Peyer's patch (tissue), 4 donors: ENCODE results near the gene PRPF4. TPM values are rescaled to one million over a fixed set of nuclear protein-coding genes. Genes with fewer than 3 reads are reported as not detected.
"Not testable (repeated sequence)": the region's sequence is repeated elsewhere in the genome, so short reads cannot be mapped to it uniquely, and the experiment has no call there.

Experiments used
- DNase-seq, 3 donors: peaks; one replicate each; pipeline ENCODE4 v3.0.0-alpha.2; 2017 to 2019
- H3K27ac ChIP-seq, 4 donors: fragments of 200-600 bp; sonication (generic); one replicate each; pipeline ENCODE4 v1.5.1; 2016 to 2019
- H3K27me3 ChIP-seq, 2 donors: fragments of 200-600 bp; sonication (generic); one replicate each; pipeline ENCODE4 v1.5.1; 2019
- H3K36me3 ChIP-seq, 3 donors: fragments of 200-600 bp; sonication (generic); one replicate each; pipeline ENCODE4 v1.5.1; 2016 to 2019
- H3K4me1 ChIP-seq, 4 donors: fragments of 200-600 bp; sonication (generic); one replicate each; pipeline ENCODE4 v1.5.1; 2016 to 2019
- H3K4me3 ChIP-seq, 4 donors: fragments of 200-600 bp; sonication (generic); 1 replicate in 3 of 4; 2 replicates in 1 of 4; pipeline ENCODE4 v1.5.1; 2016 to 2019; ENCODE audit warnings: mild to moderate bottlenecking in 1 of 4
- H3K9me3 ChIP-seq, 4 donors: fragments of 200-600 bp; sonication (generic); one replicate each; pipeline ENCODE4 v1.5.1; 2016 to 2019; ENCODE audit warnings: mild to moderate bottlenecking in 1 of 4
- CTCF ChIP-seq, 6 experiments: fragments of 450-650 bp in 4 of 6; fragments of 200-600 bp in 2 of 6; sonication (generic) in 1 of 6; IDR thresholded peaks; one replicate each; pipeline ENCODE4 v1.5.1; 2017 to 2019; ENCODE audit warnings: antibody characterized with exemption in 6 of 6, mild to moderate bottlenecking in 3 of 6, moderate library complexity in 1 of 6
- POLR2A ChIP-seq, 2 donors: fragments of 450-650 bp; IDR thresholded peaks; one replicate each; pipeline ENCODE4 v1.5.1; 2017; ENCODE audit warnings: antibody characterized with exemption in 2 of 2, mild to moderate bottlenecking in 2 of 2, moderate library complexity in 2 of 2
- total RNA-seq, 4 donors: library from RNA; depleted of rRNA; stranded (reverse); fragments of >200 nt; gene quantifications; one replicate each; pipeline ENCODE4 v1.1.0, GENCODE V29; 2016

Gene PRPF4
- total RNA-seq, 4 donors from 2014 or later, result 11.4 to 33.0 (median 19.5) TPM

GRCh38 chr9:113246928-113247327, 28.5 kb upstream of the PRPF4 start:
- DNase-seq, result no peak
- Histone ChIP-seq H3K27me3 (no peaks in the 10 kb centered on the region), H3K4me1 (no peaks in the 10 kb centered on the region), H3K9me3 (no peaks in the 10 kb centered on the region), H3K4me3 (no peak overlapping the region), H3K36me3 (no peaks in the 10 kb centered on the region), H3K27ac (no peak overlapping the region)
- TF ChIP-seq POLR2A (IDR thresholded peaks at IDR 0.05) (no peak), CTCF (IDR thresholded peaks at IDR 0.05) (no peak)

GRCh38 chr9:113247640-113248039, 27.8 kb upstream of the PRPF4 start:
- Histone ChIP-seq H3K4me1 (no peaks in the 10 kb centered on the region), H3K36me3 (no peaks in the 10 kb centered on the region)

GRCh38 chr9:113249661-113250060, 25.8 kb upstream of the PRPF4 start:
- not testable (repeated sequence) for H3K27me3 ChIP-seq, DNase-seq, H3K4me3 ChIP-seq, H3K36me3 ChIP-seq, H3K4me1 ChIP-seq, H3K9me3 ChIP-seq, H3K27ac ChIP-seq

More at GRCh38 chr9:113247640-113248039, 27.8 kb upstream of the PRPF4 start:
- no peaks in the 10 kb centered on the region for H3K27me3 ChIP-seq
- no peaks in the 10 kb centered on the region for H3K9me3 ChIP-seq
- no peak overlapping the region for H3K4me3 ChIP-seq
- no peak for DNase-seq
- TF ChIP-seq CTCF (IDR thresholded peaks at IDR 0.05) (no peak), POLR2A (IDR thresholded peaks at IDR 0.05) (no peak)
- H3K27ac ChIP-seq, result no peak overlapping the region

- TF ChIP-seq POLR2A (IDR thresholded peaks at IDR 0.05) (no peak), CTCF (IDR thresholded peaks at IDR 0.05) (no peak)
- Histone ChIP-seq H3K27me3 (no peaks in the 10 kb centered on the region), H3K27ac (no peak overlapping the region), H3K4me3 (no peak overlapping the region), H3K36me3 (no peaks in the 10 kb centered on the region), H3K9me3 (no peaks in the 10 kb centered on the region), H3K4me1 (no peaks in the 10 kb centered on the region)
- DNase-seq, result no peak
Observed at GRCh38 chr9:113250807-113251206, 24.7 kb upstream of the PRPF4 start.

GRCh38 chr9:113254991-113255390, 20.5 kb upstream of the PRPF4 start:
- no peak for TF ChIP-seq CTCF (IDR thresholded peaks at IDR 0.05)
- TF ChIP-seq POLR2A (IDR thresholded peaks at IDR 0.05), result no peak
- Histone ChIP-seq H3K27ac (no peak overlapping the region), H3K36me3 (peaks cover 0 to 32% (median 0%) of the 10 kb centered on the region in 3 donors), H3K4me1 (no peaks in the 10 kb centered on the region), H3K4me3 (no peak overlapping the region), H3K9me3 (no peaks in the 10 kb centered on the region), H3K27me3 (no peaks in the 10 kb centered on the region)
- DNase-seq, result no peak

- Histone ChIP-seq H3K27ac (no peak overlapping the region), H3K27me3 (no peaks in the 10 kb centered on the region), H3K36me3 (peaks cover 0 to 36% (median 0%) of the 10 kb centered on the region in 3 donors), H3K4me1 (no peaks in the 10 kb centered on the region), H3K9me3 (no peaks in the 10 kb centered on the region), H3K4me3 (no peak overlapping the region)
- no peak for DNase-seq
- TF ChIP-seq POLR2A (IDR thresholded peaks at IDR 0.05) (no peak), CTCF (IDR thresholded peaks at IDR 0.05) (no peak)
Observed at GRCh38 chr9:113255438-113255837, 20.0 kb upstream of the PRPF4 start.
